Uterus (tissue), 4 donors: ENCODE measurements around the gene DZIP3. TPM values are rescaled to one million over a fixed set of nuclear protein-coding genes. Genes with fewer than 3 reads are reported as not detected.

Experiments
- DNase-seq, 2 donors: peaks; one replicate each; pipeline ENCODE4 v3.0.0-alpha.2; 2019 to 2020
- H3K27ac ChIP-seq, 2 donors: fragments of 200-600 bp; sonication (generic); 1 replicate in 1 of 2; 2 replicates in 1 of 2; pipeline ENCODE4 v1.5.1; 2016 to 2018
- H3K27me3 ChIP-seq, 2 donors: fragments of 200-600 bp; sonication (generic); one replicate each; pipeline ENCODE4 v1.5.1; 2018 to 2019; ENCODE audit warnings: control low read depth in 1 of 2
- H3K36me3 ChIP-seq, 2 donors: fragments of 200-600 bp; sonication (generic); one replicate each; pipeline ENCODE4 v1.5.1; 2019; ENCODE audit warnings: control low read depth in 1 of 2
- H3K4me1 ChIP-seq, 2 donors: fragments of 200-600 bp; sonication (generic); one replicate each; pipeline ENCODE4 v1.5.1; 2018 to 2019; ENCODE audit warnings: control low read depth in 1 of 2
- H3K4me3 ChIP-seq, 2 donors: fragments of 200-600 bp; sonication (generic); 1 replicate in 1 of 2; 2 replicates in 1 of 2; pipeline ENCODE4 v1.5.1; 2018 to 2019; ENCODE audit warnings: mild to moderate bottlenecking in 1 of 2
- H3K9me3 ChIP-seq, 2 donors: fragments of 200-600 bp; sonication (generic); one replicate each; pipeline ENCODE4 v1.5.1; 2019; ENCODE audit warnings: control low read depth in 1 of 2
- POLR2A ChIP-seq, 2 donors: fragments of 450-650 bp; IDR thresholded peaks; one replicate each; pipeline ENCODE4 v1.6.1; 2016; ENCODE audit warnings: antibody characterized with exemption in 2 of 2, mild to moderate bottlenecking in 1 of 2, moderate library complexity in 1 of 2
- intact Hi-C: fragments of 100-400 bp; cut with DNase I; formaldehyde crosslinking; loops from one replicate; pipeline ENCODE4 v1.15.1; 2023; ENCODE audit warnings: low total_unique reads
- total RNA-seq, 4 donors: library from RNA; depleted of rRNA in 3 of 4; stranded (reverse); fragments of >200 nt in 3 of 4; gene quantifications; one replicate each; pipeline versions ENCODE4 v1.1.0 to v1.2.4, GENCODE V29; 2014 to 2023
- TF ChIP-seq, protein P1 (sequence below), 4 experiments: fragments of 200-600 bp in 2 of 4; fragments of 450-650 bp in 2 of 4; sonication (generic) in 2 of 4; IDR thresholded peaks; one replicate each; pipeline ENCODE4 v1.5.1; 2016 to 2019; ENCODE audit warnings: antibody characterized with exemption in 4 of 4, mild to moderate bottlenecking in 2 of 4, moderate library complexity in 1 of 4
- donor health status: DM: yes; HTN: yes; CAD: no.

Gene DZIP3
- total RNA-seq, 4 donors from 2014 or later: 8.8 to 39.5 (median 25.7) TPM

DNA sequence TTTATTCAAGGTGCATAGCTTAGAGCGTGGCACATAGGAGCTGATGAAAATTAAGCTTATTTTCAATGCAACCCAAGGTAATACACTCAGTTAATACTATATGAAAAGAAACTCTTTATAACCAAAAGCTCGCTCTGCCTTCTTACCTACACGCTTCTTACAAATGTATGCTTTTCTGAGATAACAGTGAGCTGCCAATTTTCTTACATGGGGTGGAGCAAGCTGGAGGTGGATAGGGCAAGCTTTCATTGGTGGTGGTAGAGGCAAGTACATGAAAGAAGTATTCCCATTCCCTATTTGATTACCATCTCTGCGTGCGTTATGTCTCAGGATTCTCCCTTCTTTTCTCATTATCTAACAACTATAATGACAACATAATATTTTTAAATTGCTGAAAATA is 8.9 kb downstream of the DZIP3 start:
- no peak overlapping the region for H3K27ac ChIP-seq
- no peak for DNase-seq
- TF ChIP-seq, protein P1, sequence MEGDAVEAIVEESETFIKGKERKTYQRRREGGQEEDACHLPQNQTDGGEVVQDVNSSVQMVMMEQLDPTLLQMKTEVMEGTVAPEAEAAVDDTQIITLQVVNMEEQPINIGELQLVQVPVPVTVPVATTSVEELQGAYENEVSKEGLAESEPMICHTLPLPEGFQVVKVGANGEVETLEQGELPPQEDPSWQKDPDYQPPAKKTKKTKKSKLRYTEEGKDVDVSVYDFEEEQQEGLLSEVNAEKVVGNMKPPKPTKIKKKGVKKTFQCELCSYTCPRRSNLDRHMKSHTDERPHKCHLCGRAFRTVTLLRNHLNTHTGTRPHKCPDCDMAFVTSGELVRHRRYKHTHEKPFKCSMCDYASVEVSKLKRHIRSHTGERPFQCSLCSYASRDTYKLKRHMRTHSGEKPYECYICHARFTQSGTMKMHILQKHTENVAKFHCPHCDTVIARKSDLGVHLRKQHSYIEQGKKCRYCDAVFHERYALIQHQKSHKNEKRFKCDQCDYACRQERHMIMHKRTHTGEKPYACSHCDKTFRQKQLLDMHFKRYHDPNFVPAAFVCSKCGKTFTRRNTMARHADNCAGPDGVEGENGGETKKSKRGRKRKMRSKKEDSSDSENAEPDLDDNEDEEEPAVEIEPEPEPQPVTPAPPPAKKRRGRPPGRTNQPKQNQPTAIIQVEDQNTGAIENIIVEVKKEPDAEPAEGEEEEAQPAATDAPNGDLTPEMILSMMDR (IDR thresholded peaks at IDR 0.05): no peak
- no peak for TF ChIP-seq POLR2A (IDR thresholded peaks at IDR 0.05)
- no peaks in the 10 kb centered on the region for H3K27me3 ChIP-seq
- no peaks in the 10 kb centered on the region for H3K36me3 ChIP-seq
- intact Hi-C loops: no loop called here
- no peaks in the 10 kb centered on the region for H3K9me3 ChIP-seq
- H3K4me3 ChIP-seq: no peak overlapping the region
- H3K4me1 ChIP-seq: no peaks in the 10 kb centered on the region

DNA sequence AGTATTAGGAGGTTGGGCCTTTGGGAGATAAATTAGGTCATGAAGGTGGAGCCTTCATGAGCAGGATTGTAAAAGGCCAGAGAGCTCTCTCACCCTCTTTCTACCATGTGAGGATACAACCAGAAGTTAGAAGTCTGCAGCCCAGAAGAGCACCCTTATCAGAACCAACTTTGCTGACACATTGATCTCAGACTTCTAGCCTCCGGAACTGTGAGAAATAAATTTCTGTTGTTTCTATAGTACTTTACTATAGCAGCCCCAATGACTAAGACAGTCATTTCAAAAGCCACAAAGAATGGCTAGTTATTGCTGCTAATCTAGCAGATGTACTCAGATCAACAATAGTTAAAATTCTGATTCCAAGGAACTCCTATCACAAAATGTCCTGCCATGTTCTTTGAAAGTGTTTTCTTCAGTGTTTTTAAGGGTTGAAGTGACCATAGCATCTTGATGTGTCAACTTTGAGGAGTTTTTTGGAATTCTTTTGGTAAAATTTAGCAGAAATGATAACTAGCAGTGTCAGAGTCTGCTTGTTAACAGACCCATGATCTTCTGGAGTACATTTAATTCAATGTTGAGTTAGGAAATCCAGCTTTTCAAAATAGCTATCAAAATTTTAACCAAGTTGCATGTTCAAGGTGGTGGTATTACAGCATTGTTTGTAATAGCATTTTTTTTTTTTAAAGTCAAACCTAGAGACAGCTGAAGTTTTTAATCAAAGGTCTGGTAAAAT is 10.3 kb downstream of the DZIP3 start:
- Histone ChIP-seq H3K36me3 (no peaks in the 10 kb centered on the region), H3K9me3 (no peaks in the 10 kb centered on the region), H3K27me3 (no peaks in the 10 kb centered on the region), H3K4me1 (no peaks in the 10 kb centered on the region), H3K27ac (no peak overlapping the region), H3K4me3 (no peak overlapping the region)
- TF ChIP-seq, protein P1 (IDR thresholded peaks at IDR 0.05): no peak
- TF ChIP-seq POLR2A (IDR thresholded peaks at IDR 0.05): no peak
- intact Hi-C loops: no loop called here
- no peak for DNase-seq

- H3K27ac ChIP-seq: no peak overlapping the region
Observed at GRCh38 chr3:108602249-108602934, 12.9 kb downstream of the DZIP3 start.

DNA sequence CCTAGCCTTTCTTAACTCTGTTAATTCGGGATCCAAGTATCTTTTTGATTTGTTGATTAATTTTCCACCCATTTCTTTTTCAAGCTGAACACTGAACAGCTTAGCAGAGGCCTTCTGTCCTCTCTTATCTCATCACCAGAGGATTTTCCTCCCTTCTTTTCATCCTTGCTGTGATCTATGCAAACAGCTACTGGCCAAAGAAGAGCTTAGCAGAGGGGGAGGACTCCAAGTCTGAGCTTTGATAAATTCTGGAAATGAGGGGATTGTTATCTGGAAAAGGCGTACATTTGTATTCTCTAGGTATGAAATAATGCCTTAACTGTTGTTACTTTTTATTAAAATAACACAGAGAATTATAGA is 13.4 kb downstream of the DZIP3 start:
- no peak for DNase-seq
- Histone ChIP-seq H3K4me1 (no peaks in the 10 kb centered on the region), H3K27me3 (no peaks in the 10 kb centered on the region), H3K9me3 (no peaks in the 10 kb centered on the region), H3K27ac (no peak overlapping the region), H3K4me3 (no peak overlapping the region), H3K36me3 (no peaks in the 10 kb centered on the region)
- TF ChIP-seq POLR2A (IDR thresholded peaks at IDR 0.05): no peak
- intact Hi-C loops: no loop called here

More at GRCh38 chr3:108602249-108602934, 12.9 kb downstream of the DZIP3 start:
- Histone ChIP-seq H3K9me3 (no peaks in the 10 kb centered on the region), H3K27me3 (no peaks in the 10 kb centered on the region), H3K36me3 (no peaks in the 10 kb centered on the region), H3K4me3 (no peak overlapping the region), H3K4me1 (no peaks in the 10 kb centered on the region)
- TF ChIP-seq, protein P1 (IDR thresholded peaks at IDR 0.05): no peak
- no peak for TF ChIP-seq POLR2A (IDR thresholded peaks at IDR 0.05)
- intact Hi-C loops: no loop called here
- DNase-seq: no peak

- H3K36me3 ChIP-seq: no peaks in the 10 kb centered on the region
- H3K9me3 ChIP-seq: no peaks in the 10 kb centered on the region
- H3K4me1 ChIP-seq: no peaks in the 10 kb centered on the region
- intact Hi-C loops: no loop called here
- H3K4me3 ChIP-seq: no peak overlapping the region
- H3K27me3 ChIP-seq: no peaks in the 10 kb centered on the region
- no peak for DNase-seq
- TF ChIP-seq POLR2A (IDR thresholded peaks at IDR 0.05): no peak
- TF ChIP-seq, protein P1 (IDR thresholded peaks at IDR 0.05): no peak
- no peak overlapping the region for H3K27ac ChIP-seq
Observed at GRCh38 chr3:108603691-108604090, 14.2 kb downstream of the DZIP3 start.
